Measurements from ENCODE around the gene RAX2. TPM values are rescaled to one million over a fixed set of nuclear protein-coding genes. Genes with fewer than 3 reads are reported as not detected.

RAX2 gene
- total and polyA plus RNA-seq, 9 of the 15 experiments (the other 6 are each of a cell fraction or from before 2014, with no cell fraction given), result not detected

DNA sequence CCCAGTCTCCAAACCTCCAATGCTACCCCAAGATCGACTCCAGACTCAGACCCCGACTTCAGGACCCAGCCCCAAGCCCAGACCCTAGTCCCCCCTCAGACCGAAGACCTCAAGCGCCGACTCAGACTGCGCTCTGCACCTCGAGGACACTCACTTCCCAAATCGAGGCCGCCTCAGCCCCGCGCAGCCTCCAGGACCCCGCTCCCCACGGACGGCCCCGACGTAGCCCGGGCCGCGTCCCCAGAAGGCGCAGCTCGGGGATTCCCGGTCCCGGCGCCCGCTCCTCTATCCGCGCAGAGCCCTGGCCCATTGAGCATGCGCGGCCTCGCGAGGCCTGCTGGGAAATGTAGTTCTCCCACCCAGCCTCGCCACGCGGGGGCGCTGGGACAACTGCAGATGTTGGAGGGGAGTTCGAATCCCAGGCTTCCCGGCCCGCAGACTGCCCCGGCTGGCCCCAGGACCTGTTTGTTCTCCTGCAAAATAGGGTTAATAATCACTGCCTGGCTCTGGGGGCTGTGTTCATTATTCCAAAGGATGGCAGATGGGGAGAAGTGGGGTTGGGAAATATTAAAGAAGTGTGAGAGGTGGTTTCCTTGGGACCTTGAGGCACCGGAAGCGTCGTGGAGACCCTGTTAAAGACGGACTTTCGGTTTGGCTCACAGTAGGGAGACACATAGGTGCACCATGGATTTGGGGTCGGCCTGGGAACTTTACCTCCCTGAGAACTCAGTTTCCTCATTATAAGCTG lies 10.5 kb downstream of the RAX2 start, which contains the start of gene APBA3 (continued):
- TF ChIP-seq ATF4 (CRISPR knock-in tag; IDR thresholded peaks at IDR 0.05) (no peak), MAFG (tag; conservative IDR thresholded peaks at IDR 0.05) (no peak), CHCHD3 (CRISPR knock-in tag; IDR thresholded peaks at IDR 0.05) (no peak), ESRRA (IDR thresholded peaks at IDR 0.05; ENCODE audit: borderline replicate concordance, low read depth) (peak; percentile 77), ZFPM2 (CRISPR knock-in tag; IDR thresholded peaks at IDR 0.05) (no peak), GTF3C2 (IDR thresholded peaks at IDR 0.05; ENCODE audit: borderline replicate concordance, extremely low read depth, insufficient read length) (peak; percentile 95), ZNF124 (CRISPR knock-in tag; IDR thresholded peaks at IDR 0.05) (no peak), ZC3H4 (CRISPR knock-in tag; IDR thresholded peaks at IDR 0.05; ENCODE audit: borderline replicate concordance) (no peak), GATAD2A (IDR thresholded peaks at IDR 0.05) (no peak), FOXM1 (IDR thresholded peaks at IDR 0.05; ENCODE audit: low read depth) (peak; percentile 39; the same call in 1 of the 2 replicates), FOXM1 (CRISPR knock-in tag; IDR thresholded peaks at IDR 0.05; ENCODE audit: low read depth) (no peak), RB1 (IDR thresholded peaks at IDR 0.05; ENCODE audit: low read depth) (peak; percentile 58), ZNF133 (CRISPR knock-in tag; IDR thresholded peaks at IDR 0.05) (no peak), SNIP1 (IDR thresholded peaks at IDR 0.05; ENCODE audit: low read depth) (no peak), CBX2 (IDR thresholded peaks at IDR 0.05; ENCODE audit: insufficient read depth, low read length, poor library complexity, severe bottlenecking) (no peak), ZBED1 (IDR thresholded peaks at IDR 0.05) (no peak)
- TF ChIP-seq, protein P1, sequence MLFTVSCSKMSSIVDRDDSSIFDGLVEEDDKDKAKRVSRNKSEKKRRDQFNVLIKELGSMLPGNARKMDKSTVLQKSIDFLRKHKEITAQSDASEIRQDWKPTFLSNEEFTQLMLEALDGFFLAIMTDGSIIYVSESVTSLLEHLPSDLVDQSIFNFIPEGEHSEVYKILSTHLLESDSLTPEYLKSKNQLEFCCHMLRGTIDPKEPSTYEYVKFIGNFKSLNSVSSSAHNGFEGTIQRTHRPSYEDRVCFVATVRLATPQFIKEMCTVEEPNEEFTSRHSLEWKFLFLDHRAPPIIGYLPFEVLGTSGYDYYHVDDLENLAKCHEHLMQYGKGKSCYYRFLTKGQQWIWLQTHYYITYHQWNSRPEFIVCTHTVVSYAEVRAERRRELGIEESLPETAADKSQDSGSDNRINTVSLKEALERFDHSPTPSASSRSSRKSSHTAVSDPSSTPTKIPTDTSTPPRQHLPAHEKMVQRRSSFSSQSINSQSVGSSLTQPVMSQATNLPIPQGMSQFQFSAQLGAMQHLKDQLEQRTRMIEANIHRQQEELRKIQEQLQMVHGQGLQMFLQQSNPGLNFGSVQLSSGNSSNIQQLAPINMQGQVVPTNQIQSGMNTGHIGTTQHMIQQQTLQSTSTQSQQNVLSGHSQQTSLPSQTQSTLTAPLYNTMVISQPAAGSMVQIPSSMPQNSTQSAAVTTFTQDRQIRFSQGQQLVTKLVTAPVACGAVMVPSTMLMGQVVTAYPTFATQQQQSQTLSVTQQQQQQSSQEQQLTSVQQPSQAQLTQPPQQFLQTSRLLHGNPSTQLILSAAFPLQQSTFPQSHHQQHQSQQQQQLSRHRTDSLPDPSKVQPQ (CRISPR knock-in tag; IDR thresholded peaks at IDR 0.05; ENCODE audit: borderline replicate concordance), result no peak
- TF ChIP-seq, protein P2, sequence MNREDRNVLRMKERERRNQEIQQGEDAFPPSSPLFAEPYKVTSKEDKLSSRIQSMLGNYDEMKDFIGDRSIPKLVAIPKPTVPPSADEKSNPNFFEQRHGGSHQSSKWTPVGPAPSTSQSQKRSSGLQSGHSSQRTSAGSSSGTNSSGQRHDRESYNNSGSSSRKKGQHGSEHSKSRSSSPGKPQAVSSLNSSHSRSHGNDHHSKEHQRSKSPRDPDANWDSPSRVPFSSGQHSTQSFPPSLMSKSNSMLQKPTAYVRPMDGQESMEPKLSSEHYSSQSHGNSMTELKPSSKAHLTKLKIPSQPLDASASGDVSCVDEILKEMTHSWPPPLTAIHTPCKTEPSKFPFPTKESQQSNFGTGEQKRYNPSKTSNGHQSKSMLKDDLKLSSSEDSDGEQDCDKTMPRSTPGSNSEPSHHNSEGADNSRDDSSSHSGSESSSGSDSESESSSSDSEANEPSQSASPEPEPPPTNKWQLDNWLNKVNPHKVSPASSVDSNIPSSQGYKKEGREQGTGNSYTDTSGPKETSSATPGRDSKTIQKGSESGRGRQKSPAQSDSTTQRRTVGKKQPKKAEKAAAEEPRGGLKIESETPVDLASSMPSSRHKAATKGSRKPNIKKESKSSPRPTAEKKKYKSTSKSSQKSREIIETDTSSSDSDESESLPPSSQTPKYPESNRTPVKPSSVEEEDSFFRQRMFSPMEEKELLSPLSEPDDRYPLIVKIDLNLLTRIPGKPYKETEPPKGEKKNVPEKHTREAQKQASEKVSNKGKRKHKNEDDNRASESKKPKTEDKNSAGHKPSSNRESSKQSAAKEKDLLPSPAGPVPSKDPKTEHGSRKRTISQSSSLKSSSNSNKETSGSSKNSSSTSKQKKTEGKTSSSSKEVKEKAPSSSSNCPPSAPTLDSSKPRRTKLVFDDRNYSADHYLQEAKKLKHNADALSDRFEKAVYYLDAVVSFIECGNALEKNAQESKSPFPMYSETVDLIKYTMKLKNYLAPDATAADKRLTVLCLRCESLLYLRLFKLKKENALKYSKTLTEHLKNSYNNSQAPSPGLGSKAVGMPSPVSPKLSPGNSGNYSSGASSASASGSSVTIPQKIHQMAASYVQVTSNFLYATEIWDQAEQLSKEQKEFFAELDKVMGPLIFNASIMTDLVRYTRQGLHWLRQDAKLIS (CRISPR knock-in tag; IDR thresholded peaks at IDR 0.05), result peak; percentile 69; the same call in 1 of the 2 replicates

Measured in K562 (cell line).